Stimulated activated CD4-positive, alpha-beta T cell treated with anti-CD3 and anti-CD28 coated beads, Interleukin-15, amount 100 ng/mL, for 48 hours (primary cell): ENCODE measurements around the gene MFSD6L.

Experiments used
- DNase-seq, 2 donors: peaks; one replicate each; pipeline ENCODE4 v3.0.0-alpha.2; 2020; ENCODE audit warnings: low read depth in 2 of 2

MFSD6L gene

GRCh38 chr17:8798846-8799569, at the start of gene MFSD6L:
Gene MFSD6L, minus strand, starts transcription at chr17:8799365. Its CDS starts 245 bp downstream, at chr17:8799120.
- DNase-seq = no peak

- DNase-seq = no peak
Measured at GRCh38 chr17:8847891-8848290, 48.7 kb upstream of the MFSD6L start.

- DNase-seq = no peak
Measured at GRCh38 chr17:8846768-8847211, 47.6 kb upstream of the MFSD6L start.

GRCh38 chr17:8844229-8845218, 45.4 kb upstream of the MFSD6L start:
- no peak for DNase-seq

GRCh38 chr17:8843344-8843743, 44.2 kb upstream of the MFSD6L start:
- no peak for DNase-seq

GRCh38 chr17:8841844-8842243, 42.7 kb upstream of the MFSD6L start:
- DNase-seq = no peak

- DNase-seq = no peak
Measured at GRCh38 chr17:8839410-8839935, 40.3 kb upstream of the MFSD6L start.

- no peak for DNase-seq
Measured at GRCh38 chr17:8838551-8839095, 39.5 kb upstream of the MFSD6L start.

- no peak for DNase-seq
Measured at GRCh38 chr17:8837563-8838075, 38.5 kb upstream of the MFSD6L start.

- no peak for DNase-seq
Measured at GRCh38 chr17:8836821-8837562, 37.8 kb upstream of the MFSD6L start.

GRCh38 chr17:8835631-8836364, 36.6 kb upstream of the MFSD6L start:
- no peak for DNase-seq

GRCh38 chr17:8835106-8835505, 35.9 kb upstream of the MFSD6L start:
- DNase-seq = no peak

GRCh38 chr17:8832711-8833352, 33.7 kb upstream of the MFSD6L start:
- peak; percentile 5 to 25 for DNase-seq

- no peak for DNase-seq
Measured at GRCh38 chr17:8831234-8831849, 32.2 kb upstream of the MFSD6L start.

GRCh38 chr17:8830141-8830540, 31.0 kb upstream of the MFSD6L start:
- no peak for DNase-seq

GRCh38 chr17:8829036-8829941, 30.1 kb upstream of the MFSD6L start:
- no peak for DNase-seq

- no peak for DNase-seq
Measured at GRCh38 chr17:8828517-8828875, 29.3 kb upstream of the MFSD6L start.

GRCh38 chr17:8826808-8827435, 27.8 kb upstream of the MFSD6L start:
- DNase-seq = no peak
